ENCODE data around the gene FBXL17.

DNA sequence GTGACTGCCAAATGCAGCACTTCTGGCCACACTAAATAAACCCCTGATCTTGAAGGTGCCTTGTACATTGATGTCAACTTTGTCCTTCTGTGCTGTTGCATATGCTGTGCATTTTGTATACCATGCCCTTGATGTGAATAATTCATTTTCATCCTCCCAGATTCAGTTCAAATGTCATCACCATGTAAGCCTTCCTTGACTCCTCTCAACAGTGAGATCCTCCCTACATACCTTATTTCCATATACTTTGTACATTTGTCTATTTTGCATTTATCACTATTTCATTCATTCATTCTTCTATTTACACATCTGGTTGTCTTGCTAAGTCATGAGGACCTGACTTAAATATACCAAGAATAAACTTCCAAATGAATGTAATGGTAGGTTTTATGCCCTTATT, 438.0 kb downstream of the FBXL17 start:
- TF ChIP-seq ZNF316 (IDR thresholded peaks at IDR 0.05) (no peak), RAD21 (CRISPR knock-in tag; conservative IDR thresholded peaks at IDR 0.05 in 1 of 2, IDR thresholded peaks at IDR 0.05 in 1 of 2) (no peak), HNRNPL (IDR thresholded peaks at IDR 0.05; ENCODE audit: low read depth, low read length) (no peak), CHD4 (IDR thresholded peaks at IDR 0.05; ENCODE audit: insufficient read depth, insufficient replicate concordance, low read depth, low read length, poor library complexity, severe bottlenecking) (no peak), FIP1L1 (IDR thresholded peaks at IDR 0.05; ENCODE audit: low read depth, low read length, poor library complexity, severe bottlenecking) (no peak)
- TF ChIP-seq, protein P1, sequence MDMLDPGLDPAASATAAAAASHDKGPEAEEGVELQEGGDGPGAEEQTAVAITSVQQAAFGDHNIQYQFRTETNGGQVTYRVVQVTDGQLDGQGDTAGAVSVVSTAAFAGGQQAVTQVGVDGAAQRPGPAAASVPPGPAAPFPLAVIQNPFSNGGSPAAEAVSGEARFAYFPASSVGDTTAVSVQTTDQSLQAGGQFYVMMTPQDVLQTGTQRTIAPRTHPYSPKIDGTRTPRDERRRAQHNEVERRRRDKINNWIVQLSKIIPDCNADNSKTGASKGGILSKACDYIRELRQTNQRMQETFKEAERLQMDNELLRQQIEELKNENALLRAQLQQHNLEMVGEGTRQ (CRISPR knock-in tag; IDR thresholded peaks at IDR 0.05): no peak
- TF ChIP-seq, protein P2, sequence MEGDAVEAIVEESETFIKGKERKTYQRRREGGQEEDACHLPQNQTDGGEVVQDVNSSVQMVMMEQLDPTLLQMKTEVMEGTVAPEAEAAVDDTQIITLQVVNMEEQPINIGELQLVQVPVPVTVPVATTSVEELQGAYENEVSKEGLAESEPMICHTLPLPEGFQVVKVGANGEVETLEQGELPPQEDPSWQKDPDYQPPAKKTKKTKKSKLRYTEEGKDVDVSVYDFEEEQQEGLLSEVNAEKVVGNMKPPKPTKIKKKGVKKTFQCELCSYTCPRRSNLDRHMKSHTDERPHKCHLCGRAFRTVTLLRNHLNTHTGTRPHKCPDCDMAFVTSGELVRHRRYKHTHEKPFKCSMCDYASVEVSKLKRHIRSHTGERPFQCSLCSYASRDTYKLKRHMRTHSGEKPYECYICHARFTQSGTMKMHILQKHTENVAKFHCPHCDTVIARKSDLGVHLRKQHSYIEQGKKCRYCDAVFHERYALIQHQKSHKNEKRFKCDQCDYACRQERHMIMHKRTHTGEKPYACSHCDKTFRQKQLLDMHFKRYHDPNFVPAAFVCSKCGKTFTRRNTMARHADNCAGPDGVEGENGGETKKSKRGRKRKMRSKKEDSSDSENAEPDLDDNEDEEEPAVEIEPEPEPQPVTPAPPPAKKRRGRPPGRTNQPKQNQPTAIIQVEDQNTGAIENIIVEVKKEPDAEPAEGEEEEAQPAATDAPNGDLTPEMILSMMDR (IDR thresholded peaks at IDR 0.05 in 2 of 3, conservative IDR thresholded peaks at IDR 0.05 in 1 of 3; ENCODE audit: insufficient read depth in 2 of 3, low read depth in 1 of 3, low read length in 3 of 3): no peak

All from K562 (cell line).